Measurements from ENCODE around the gene PCGF6.
A peak's percentile ranks its signal among the peaks of the same experiment; 100 is the strongest.

Gene PCGF6

GRCh38 chr10:103367782-103368518 is 17.0 kb upstream of the PCGF6 start, which contains the start of gene TAF5 (continued):
- TF ChIP-seq ZNF280D (tag by site-specific recombination; IDR thresholded peaks at IDR 0.05) (no peak), ZNF2 (tag by site-specific recombination; IDR thresholded peaks at IDR 0.05) (peak; percentile 22; the same call in 1 of the 2 replicates), KLF9 (tag by site-specific recombination; IDR thresholded peaks at IDR 0.05; ENCODE audit: low read depth) (peak; percentile 53; the same call in 1 of the 2 replicates), ZNF140 (tag by site-specific recombination; IDR thresholded peaks at IDR 0.05) (no peak), MYNN (tag by site-specific recombination; IDR thresholded peaks at IDR 0.05; ENCODE audit: borderline replicate concordance) (no peak)

- Histone ChIP-seq H3K4me1 (ENCODE audit: control insufficient read depth, insufficient read depth, low read length) (peaks cover 3% of the 10 kb centered on the region; the same call in 1 of the 2 replicates), H3K9me3 (ENCODE audit: control insufficient read depth, insufficient read depth, low read depth, low read length) (no peaks in the 10 kb centered on the region), H3K4me3 (ENCODE audit: low read depth, low read length) (peak overlapping the region; percentile 98), H3K36me3 (ENCODE audit: control insufficient read depth in 2 of 2, insufficient read depth in 1 of 2, low read length in 2 of 2) (peaks cover 0 to 4% of the 10 kb centered on the region in 2 experiments; a peak in 1 of 3 replicates), H3K27ac (ENCODE audit: extremely low read depth, low read depth, low read length) (peak overlapping the region; percentile 71)
- ChIA-PET POLR2A (interaction anchor here (0.6 to 2.1 kb wide), 9 partner anchors 13 to 1091 kb away, joined by 3 to 21 read pairs (median 4); partner anchors contain the start of genes ATP5MK, CALHM2, NEURL1 and PCGF6), CTCF (interaction anchor here (0.6 kb wide), 1 partner anchor 549 kb away, joined by 3 read pairs; no protein-coding TSS in a partner anchor)
- TF ChIP-seq PRDM4 (tag by site-specific recombination; IDR thresholded peaks at IDR 0.05) (no peak), HOXD13 (CRISPR knock-in tag; IDR thresholded peaks at IDR 0.05; ENCODE audit: borderline replicate concordance) (no peak), ZNF768 (tag by site-specific recombination; IDR thresholded peaks at IDR 0.05) (no peak), FEZF1 (tag by site-specific recombination; IDR thresholded peaks at IDR 0.05) (no peak), ZNF843 (tag by site-specific recombination; IDR thresholded peaks at IDR 0.05) (no peak), ELK4 (IDR thresholded peaks at IDR 0.05; ENCODE audit: borderline replicate concordance, low read depth, low read length) (no peak), ZNF548 (tag by site-specific recombination; IDR thresholded peaks at IDR 0.05) (no peak), SP7 (tag by site-specific recombination; IDR thresholded peaks at IDR 0.05) (peak; percentile 69; the same call in 1 of the 2 replicates), ZNF266 (tag by site-specific recombination; IDR thresholded peaks at IDR 0.05; ENCODE audit: low read depth) (no peak), ZXDB (tag by site-specific recombination; IDR thresholded peaks at IDR 0.05) (no peak), ZNF2 (tag by site-specific recombination; IDR thresholded peaks at IDR 0.05) (0 out of 2 replicates have a peak, but pooled peaks have one; percentile 79), ZNF23 (tag by site-specific recombination; IDR thresholded peaks at IDR 0.05; ENCODE audit: borderline replicate concordance) (no peak), YY1 (tag by site-specific recombination; IDR thresholded peaks at IDR 0.05) (no peak), ZNF692 (tag by site-specific recombination; IDR thresholded peaks at IDR 0.05) (0 out of 2 replicates have a peak, but pooled peaks have one; percentile 11), ZSCAN5A (tag by site-specific recombination; IDR thresholded peaks at IDR 0.05) (no peak), GLIS2 (tag by site-specific recombination; IDR thresholded peaks at IDR 0.05) (no peak), ZNF169 (tag by site-specific recombination; IDR thresholded peaks at IDR 0.05) (no peak), ZNF391 (tag by site-specific recombination; IDR thresholded peaks at IDR 0.05; ENCODE audit: borderline replicate concordance, low read depth) (no peak), ZNF530 (tag by site-specific recombination; IDR thresholded peaks at IDR 0.05; ENCODE audit: low read depth) (no peak), ZNF26 (tag by site-specific recombination; IDR thresholded peaks at IDR 0.05) (no peak)
Observed at GRCh38 chr10:103367379-103367781, 16.4 kb upstream of the PCGF6 start.
